Measurements from ENCODE around the gene ITLN1.

The ITLN1 gene

GRCh38 chr1:160858097-160858496 lies 26.9 kb downstream of the ITLN1 start:
- DNase-seq (ENCODE audit: low read depth) = no peak

GRCh38 chr1:160855181-160855981 lies 29.6 kb downstream of the ITLN1 start:
- no peak for DNase-seq (ENCODE audit: low read depth)

GRCh38 chr1:160853754-160854153 lies 31.2 kb downstream of the ITLN1 start:
- DNase-seq (ENCODE audit: low read depth) = no peak

- no peak for DNase-seq (ENCODE audit: low read depth)
Observed at GRCh38 chr1:160853014-160853413, 32.0 kb downstream of the ITLN1 start.

- no peak for DNase-seq (ENCODE audit: low read depth)
Observed at GRCh38 chr1:160850993-160851392, 34.0 kb downstream of the ITLN1 start.

- no peak for DNase-seq (ENCODE audit: low read depth)
Observed at GRCh38 chr1:160850541-160850940, 34.4 kb downstream of the ITLN1 start.

- no peak for DNase-seq (ENCODE audit: low read depth)
Observed at GRCh38 chr1:160846281-160846680, 38.7 kb downstream of the ITLN1 start.

GRCh38 chr1:160844447-160845232 lies 40.3 kb downstream of the ITLN1 start:
- no peak for DNase-seq (ENCODE audit: low read depth)

- no peak for DNase-seq (ENCODE audit: low read depth)
Observed at GRCh38 chr1:160841079-160841478, 43.9 kb downstream of the ITLN1 start.

- no peak for DNase-seq (ENCODE audit: low read depth)
Observed at GRCh38 chr1:160839746-160840145, 45.2 kb downstream of the ITLN1 start.

- no peak for DNase-seq (ENCODE audit: low read depth)
Observed at GRCh38 chr1:160838888-160839287, 46.1 kb downstream of the ITLN1 start.

- DNase-seq (ENCODE audit: low read depth) = no peak
Observed at GRCh38 chr1:160837558-160838205, 47.3 kb downstream of the ITLN1 start.

GRCh38 chr1:160836981-160837557 lies 47.9 kb downstream of the ITLN1 start:
- DNase-seq (ENCODE audit: low read depth) = no peak

GRCh38 chr1:160836561-160836960 lies 48.4 kb downstream of the ITLN1 start:
- no peak for DNase-seq (ENCODE audit: low read depth)

- DNase-seq (ENCODE audit: low read depth) = no peak
Observed at GRCh38 chr1:160835751-160836150, 49.2 kb downstream of the ITLN1 start.

- no peak for DNase-seq (ENCODE audit: low read depth)
Observed at GRCh38 chr1:160834945-160835565, 49.9 kb downstream of the ITLN1 start.

- DNase-seq (ENCODE audit: low read depth) = no peak
Observed at GRCh38 chr1:160830321-160831153, 54.4 kb downstream of the ITLN1 start.

GRCh38 chr1:160829766-160830165 lies 55.2 kb downstream of the ITLN1 start:
- no peak for DNase-seq (ENCODE audit: low read depth)

GRCh38 chr1:160827418-160827817 lies 57.6 kb downstream of the ITLN1 start:
- no peak for DNase-seq (ENCODE audit: low read depth)

GRCh38 chr1:160826546-160826945 lies 58.4 kb downstream of the ITLN1 start:
- no peak for DNase-seq (ENCODE audit: low read depth)
